GM19035 (cell line): ENCODE results near the gene IRF4.

Source experiments
- ATAC-seq: cut with Tn5 transposase; IDR thresholded peaks from one replicate; pipeline ENCODE4 v1.9.1; 2021; ENCODE audit not compliant: unreplicated experiment

The IRF4 gene

DNA sequence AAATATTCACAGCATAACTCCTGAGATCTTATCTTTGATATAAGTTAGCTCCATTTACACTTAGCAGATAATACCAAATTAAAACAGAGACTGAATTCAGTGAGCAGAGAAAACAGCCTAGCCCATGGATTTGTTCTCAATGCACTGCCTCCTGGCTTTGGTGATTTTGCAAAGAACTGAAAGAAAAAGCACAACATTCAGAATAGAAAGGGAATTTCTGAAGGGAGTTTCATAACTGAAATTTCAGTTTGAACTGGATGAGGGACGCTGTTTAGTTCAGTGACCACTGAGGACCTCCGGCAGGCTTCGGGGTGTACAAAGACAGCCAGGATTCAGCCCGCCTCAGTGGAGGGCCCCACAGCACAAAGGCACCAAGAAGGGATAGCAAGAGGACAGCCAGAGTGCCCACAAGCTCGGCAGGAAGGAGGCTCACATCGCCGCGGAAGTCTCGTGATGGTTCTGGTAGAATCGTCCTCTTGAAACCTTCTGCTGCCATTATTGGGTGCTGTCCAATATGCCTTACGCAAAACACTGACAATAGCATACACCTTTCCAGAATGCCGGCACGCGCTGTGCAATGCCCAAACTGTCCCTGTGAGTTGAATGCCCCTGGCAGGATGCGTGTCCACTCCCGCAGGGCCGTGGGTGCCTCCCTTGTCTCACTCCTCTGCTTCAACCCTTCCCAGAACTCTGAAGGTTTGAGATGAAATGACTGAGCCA is 9.7 kb upstream of the IRF4 start:
- no peak for ATAC-seq

DNA sequence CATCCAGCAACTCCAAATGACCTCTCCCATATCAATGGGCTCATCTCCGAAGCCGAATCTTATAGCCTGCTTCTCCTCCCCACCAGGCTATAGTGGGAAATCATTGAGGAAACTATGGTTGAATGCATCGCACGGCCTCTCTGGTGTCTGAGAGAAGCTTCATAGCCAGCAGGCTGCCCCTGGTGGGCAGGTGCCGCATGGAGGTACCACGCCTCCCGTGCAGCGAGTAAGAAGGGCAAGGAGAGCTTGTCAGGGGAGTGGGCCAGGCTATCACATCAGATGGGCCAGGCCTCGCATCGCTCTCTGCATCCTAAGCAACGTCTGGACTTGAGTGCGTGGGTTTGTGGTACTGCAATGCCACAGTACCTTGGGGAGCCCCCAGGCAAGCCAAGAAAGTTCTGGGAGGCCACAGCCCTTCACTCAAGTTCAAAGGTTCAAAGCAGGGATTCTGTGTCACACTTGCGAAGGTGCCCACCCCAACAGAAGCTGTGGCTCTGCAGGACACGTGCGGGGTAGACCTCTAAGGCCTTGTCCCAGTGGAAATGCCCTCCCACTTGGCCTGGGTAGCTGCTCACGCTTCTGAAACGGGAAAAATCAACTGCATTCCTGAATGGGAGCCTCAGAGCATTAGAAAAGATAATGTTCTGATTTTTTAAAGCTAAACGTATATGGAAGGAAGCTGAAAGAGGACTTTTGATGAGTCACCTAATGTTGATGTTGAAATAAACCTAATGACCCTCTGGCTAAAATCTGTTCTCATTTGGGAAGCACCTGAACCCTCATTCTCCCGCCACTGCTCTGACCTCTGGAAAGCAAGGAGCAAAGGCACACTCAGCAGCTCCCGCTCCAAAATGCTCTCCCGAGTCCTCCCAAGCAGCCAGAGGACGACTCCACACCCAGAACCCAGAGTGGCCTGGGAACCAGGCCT is 8.4 kb upstream of the IRF4 start:
- no peak for ATAC-seq

DNA sequence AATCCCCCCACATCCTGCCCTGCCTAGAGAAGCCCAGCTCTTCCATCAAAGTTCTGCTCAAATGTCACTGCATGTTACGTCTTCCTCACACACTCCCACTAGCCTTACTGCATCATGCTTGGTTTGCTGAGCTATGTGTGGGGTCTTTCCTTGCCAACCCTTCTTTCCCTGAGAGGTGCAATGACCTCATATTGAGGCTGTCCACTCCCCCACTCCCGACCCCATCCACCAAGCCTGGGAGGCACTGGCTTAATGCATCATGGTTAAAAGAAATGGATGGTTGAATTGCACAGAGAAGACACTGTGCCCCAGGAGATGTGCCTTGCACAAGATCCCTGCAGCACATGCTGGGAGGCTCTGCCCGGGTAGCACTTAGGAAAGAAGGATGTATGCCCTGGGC is 7.7 kb upstream of the IRF4 start:
- no peak for ATAC-seq

DNA sequence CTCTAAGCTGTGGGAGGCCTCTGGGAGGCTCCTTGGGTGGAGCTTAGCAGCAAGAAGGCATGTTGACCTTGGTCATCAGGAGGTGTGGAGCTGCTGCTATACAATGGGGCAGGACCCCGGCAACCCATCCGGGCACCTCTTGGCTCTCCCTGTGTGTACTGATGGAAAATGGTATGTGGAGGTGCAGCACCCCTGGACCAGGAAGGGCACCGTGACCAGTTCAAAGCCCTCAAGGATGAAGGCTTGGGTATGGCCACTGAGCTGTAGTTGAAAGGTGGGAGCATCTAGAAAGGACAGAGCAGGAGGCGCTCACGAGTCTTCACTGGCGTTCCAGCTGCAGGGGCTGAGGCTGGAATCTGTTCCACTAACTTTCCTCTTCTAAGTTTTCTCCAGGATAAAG is 6.7 kb upstream of the IRF4 start:
- no peak for ATAC-seq

DNA sequence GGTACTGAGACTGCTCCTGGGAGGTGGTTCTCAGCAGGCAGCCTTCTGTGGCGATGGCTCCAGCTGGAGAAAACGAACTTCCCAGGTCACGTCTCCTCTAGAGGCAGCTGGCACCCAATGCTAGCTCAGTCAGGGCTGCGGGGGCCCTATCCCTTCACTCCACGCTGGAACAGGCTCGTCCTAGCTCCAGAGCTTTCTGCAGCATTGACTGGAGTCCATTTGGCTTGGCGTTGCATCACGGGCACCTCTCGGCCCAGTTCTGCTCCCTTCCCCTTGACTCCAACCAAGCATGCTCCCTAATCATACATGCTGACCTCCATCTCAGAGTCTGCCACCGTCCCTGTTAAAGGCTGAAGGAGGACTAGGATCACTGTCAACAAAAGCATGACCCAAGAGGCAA is 5.9 kb upstream of the IRF4 start:
- no peak for ATAC-seq

DNA sequence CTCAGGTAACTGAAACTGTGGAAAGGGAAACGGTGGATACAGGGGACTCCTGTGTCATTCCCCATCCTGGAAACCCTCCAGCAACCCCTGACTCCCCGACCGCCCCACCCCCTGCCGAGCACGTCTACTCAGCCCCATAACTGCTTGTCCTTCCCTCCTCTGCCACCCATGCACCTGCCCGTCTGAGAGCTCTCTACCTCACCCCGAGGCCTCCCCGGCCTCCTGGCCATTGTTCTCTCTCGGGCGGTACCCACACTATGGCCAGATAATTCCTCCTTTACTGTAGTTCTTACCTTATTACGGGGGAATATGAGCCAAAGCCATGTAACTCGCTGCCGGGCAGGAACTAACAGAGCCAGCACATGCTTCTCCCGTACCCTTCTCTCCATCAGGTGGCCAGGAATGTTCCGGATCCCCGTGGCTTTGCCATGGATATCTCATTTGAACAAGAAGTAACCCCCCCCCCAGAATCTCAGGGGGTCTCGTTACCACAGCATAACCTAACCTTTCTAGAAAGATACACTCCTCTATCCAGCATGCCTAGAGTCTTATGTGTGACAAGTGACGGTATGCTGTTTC is 4.8 kb upstream of the IRF4 start:
- ATAC-seq, result no peak

DNA sequence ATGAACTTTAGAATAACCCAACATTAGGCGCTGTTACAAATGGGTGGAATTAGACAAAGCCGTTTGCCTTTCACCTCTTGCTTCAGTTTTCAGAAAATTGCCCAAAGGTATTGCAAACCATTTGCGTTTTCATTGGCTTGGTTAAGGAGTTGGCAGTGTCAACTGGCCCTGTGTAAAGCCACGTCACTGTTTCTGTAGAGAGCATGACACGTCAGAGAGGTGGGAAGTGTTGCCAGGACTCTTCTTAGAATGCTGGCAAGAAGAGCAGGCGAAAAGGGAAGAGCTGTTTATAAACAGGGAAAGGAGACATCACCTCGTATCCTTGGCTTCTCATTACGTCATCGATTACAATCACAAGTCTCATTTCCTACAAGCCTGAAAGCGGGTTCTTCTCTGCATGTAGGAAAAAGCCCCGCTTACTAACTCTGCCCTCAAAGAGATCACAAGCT is 4.2 kb upstream of the IRF4 start:
- no peak for ATAC-seq

DNA sequence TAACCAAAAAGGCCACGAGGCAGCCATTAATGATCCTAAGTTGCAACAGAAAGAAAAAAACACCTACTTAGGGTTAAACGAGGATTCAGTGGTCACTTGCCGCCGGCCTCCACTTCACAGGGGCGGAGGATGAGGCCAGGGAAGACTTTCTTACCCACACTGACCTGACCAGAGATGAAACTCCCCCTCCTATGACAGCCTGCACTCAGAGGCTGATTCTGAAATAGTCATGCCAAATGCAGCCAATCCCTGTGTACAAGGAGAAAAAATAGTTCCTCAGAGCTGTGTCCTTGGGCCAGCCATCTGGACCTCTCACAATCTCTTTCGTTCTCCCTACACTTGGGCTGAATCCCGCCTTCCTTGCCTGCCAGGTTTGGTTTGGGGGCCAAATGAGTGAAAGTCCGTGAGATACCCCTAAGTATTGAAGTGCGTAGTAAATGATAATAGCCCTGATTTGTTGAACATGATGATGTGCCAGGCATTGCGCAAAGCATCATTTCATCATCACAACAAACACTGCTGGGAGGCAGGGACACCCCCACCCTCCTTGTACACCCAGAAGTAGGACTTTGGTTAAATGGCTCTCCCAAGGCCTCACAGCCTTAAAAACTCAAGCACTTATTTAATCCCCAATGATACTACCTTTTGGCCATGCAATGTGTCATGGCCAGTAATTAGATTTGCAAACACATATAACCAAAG is 3.2 kb upstream of the IRF4 start:
- no peak for ATAC-seq

DNA sequence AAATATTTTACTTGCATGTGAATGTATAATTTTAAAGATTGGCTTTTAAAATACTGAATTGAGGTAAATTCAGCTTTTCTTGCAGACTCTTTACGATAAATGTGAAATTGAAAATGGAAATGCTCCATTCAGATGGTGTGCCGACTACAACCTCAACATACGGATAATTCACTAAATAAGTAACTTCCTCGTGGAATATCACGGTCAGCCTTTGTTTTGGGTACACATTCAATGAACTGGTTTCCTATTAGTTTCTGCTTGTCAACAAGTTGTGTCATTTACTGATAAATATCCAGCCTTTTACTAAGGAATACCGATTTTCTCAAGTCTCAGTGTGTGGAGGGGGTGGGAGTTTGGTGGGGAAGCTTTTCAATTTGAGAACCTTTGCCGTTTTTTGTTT is 2.4 kb upstream of the IRF4 start:
- no peak for ATAC-seq

DNA sequence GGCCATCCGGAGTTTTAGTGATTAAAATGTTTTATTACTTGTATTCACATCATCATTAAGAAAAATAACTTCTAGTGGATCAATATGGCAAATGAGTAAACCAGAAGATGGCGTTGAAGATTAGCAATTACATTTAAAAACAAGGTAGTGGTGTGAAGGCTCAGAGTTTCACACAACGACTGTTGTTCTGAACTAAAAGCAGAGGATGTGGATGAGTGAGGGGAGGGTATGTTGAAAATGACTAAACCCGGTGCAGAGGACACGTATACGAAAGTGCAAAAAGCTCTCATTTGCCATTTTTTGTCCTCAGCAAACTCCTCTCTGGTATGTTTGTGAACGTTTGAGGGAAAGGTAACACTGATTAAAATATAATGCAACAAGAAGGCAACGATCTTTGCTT is 1.9 kb upstream of the IRF4 start:
- ATAC-seq, result peak; percentile 34

DNA sequence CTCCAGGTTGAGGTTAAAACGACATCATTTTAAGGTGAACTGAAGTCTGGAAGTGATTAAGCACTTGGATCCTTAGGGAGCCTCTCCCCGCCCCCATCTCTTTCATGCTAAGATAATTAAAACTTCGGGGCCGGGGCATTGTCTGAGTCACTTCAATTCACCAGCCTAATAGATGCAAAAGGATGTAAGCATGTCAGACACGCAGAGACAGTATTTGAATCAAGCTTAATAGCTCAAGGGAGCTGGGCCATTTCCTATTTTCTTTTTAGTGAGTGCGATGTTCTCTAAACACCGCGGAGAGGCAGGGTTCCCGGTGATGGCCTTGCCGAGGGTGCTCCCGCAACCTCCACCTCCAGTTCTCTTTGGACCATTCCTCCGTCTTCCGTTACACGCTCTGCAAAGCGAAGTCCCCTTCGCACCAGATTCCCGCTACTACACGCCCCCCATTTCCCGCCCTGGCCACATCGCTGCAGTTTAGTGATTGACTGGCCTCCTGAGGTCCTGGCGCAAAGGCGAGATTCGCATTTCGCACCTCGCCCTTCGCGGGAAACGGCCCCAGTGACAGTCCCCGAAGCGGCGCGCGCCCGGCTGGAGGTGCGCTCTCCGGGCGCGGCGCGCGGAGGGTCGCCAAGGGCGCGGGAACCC is 516 bp upstream of the IRF4 start:
- ATAC-seq, result peak; percentile 11

DNA sequence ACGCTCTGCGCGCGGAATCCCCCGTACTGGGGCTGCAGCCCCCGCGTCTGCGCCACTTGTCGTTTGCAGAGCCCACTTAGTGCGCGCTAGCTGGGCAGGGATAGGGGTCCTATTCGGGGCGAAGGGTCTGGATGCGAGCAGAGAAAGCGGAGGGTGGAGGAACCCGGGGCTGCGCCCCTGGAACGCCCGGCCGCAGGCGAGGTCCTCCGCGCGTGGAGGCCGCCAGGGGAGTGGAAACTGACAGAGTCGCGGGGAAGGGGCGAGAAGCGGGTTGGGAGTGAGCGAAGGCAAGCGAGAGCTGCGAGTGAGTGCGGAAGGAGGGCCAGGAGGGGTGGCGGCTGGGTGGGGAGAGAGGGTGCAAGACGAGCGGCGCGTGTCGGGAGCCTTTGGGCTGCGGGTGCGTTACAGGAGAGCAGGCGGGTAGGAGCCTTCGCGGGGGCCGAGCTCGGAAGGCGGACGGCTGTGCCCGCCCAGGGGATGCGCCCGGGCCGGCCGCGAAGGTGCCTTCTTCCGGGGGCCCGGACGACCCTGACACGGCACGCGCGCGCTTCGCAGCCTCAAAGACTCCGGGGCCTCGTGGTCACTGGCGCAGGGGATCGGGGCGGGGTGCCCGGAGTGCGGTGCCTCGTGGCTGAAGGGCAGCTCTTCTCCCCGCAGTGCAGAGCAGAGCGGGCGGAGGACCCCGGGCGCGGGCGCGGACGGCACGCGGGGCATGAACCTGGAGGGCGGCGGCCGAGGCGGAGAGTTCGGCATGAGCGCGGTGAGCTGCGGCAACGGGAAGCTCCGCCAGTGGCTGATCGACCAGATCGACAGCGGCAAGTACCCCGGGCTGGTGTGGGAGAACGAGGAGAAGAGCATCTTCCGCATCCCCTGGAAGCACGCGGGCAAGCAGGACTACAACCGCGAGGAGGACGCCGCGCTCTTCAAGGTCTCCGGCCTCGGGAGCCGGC is 1.2 kb downstream of the IRF4 start:
- peak; percentile 1 for ATAC-seq

DNA sequence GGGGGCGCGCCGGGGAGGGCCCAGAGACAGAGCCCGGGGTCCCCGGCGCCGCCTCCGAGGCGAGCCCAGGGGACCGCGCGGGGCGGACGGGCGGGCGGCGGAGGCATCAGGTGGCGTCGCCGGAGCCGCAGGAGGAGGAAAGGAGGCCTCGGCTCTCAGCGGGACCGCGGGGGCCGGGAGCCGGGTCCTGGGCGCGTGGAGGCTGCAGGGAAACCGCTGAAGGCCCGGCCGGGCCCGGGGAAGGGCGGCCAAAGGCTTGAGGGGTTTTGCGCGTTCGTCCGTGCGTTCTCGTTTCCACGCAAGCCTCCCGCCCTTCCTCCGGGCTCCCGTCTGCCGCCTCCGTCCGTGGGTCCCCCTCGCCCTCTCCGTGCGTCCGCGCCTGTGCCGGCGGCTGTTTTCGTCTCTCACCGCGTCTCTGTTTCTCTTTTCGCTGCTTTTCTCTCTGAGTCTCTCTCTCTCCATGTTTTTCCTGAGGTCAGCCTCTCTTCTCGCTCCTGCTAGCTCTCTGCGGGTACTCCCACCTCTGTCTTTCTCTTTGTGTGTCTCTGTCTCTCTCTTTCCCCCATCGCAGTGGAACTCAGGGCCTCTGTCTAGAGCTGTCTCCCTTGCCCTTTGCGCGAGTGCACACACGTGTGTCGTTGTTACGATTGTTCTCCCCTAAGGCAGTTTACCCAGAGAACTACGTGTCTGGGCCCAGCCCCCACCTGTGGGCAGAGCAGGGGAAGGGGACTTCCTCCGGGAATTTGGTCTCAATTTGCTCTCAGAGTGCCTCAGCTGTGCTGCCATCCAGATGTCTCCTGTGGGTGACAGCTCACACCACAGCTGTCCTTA is 2.1 kb downstream of the IRF4 start:
- ATAC-seq, result no peak

DNA sequence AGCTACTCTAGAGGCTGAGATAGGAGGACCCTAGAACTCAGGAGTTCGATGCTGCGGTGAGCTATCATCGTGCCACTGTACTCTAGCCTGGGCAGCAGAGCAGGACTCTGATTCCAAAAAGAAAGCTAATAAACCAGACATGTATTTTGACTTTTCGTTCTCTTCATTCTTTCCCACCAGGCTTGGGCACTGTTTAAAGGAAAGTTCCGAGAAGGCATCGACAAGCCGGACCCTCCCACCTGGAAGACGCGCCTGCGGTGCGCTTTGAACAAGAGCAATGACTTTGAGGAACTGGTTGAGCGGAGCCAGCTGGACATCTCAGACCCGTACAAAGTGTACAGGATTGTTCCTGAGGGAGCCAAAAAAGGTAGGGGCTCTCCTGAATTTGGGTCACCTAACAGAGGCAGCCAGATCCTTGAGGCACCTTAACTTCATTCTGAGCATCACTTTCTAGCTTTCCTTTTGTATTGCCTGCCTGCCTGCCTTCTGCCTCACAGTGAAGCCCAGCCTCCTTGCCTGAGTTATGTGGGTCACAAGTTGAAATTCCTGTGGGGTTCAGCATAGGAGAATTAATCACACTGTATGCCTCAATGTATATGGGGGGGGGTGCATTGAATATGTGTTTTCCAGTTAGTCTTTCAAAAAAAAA is 3.2 kb downstream of the IRF4 start:
- no peak for ATAC-seq

DNA sequence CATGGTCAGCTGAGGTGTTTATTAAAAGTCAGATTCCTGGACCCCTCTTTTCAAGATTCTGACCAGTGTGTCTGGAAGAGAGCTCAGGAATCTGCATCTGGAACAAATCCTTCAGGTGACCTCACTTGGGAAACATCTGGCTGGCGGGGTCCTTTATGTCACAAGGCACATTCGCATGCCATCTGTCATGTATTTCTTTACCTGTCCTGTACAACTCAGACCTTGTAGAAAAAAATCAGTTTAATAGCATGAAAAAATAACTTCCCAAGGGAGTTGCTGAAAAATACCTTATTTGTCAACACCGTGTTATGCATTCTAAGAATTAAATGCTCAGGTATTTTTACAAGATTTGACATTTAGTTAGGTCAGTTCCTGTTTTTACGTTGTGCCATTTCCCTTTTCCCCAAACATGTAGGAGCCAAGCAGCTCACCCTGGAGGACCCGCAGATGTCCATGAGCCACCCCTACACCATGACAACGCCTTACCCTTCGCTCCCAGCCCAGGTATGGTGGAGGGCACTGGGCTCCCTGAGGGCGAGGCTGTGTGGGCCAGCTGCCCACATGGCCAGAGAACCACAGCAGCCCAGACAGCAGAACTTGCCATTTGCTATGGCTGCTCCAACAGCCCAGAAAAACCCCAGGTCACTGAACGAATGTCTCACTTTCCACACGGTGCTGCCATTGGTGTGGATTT is 4.0 kb downstream of the IRF4 start:
- no peak for ATAC-seq

DNA sequence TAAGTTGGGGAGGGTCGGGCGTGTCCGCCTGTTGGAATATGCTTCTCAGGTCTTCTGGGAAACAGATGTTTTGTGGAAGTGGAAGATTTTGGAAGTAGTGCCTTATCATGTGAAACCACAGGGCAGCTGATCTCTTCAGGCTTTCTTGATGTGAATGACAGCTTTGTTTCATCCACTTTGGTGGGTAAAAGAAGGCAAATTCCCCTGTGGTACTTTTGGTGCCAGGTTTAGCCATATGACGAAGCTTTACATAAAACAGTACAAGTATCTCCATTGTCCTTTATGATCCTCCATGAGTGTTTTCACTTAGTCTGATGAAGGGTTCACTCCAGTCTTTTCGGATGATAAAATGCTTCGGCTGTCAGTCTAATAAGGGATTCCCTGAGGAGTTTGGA is 4.6 kb downstream of the IRF4 start:
- ATAC-seq, result no peak

DNA sequence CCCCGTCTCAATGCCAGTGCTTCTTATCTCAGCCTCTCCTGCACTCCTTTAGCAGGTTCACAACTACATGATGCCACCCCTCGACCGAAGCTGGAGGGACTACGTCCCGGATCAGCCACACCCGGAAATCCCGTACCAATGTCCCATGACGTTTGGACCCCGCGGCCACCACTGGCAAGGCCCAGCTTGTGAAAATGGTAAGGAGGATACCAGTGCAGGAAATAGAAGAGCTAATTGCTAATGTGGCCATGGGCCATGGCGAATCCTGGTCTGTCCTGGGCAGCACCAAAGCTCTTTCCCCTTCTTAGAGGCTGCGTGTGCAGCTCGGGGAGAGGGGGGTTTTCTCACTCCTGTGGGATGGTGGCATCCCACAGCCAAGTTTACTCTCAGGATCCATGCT is 5.5 kb downstream of the IRF4 start:
- no peak for ATAC-seq

DNA sequence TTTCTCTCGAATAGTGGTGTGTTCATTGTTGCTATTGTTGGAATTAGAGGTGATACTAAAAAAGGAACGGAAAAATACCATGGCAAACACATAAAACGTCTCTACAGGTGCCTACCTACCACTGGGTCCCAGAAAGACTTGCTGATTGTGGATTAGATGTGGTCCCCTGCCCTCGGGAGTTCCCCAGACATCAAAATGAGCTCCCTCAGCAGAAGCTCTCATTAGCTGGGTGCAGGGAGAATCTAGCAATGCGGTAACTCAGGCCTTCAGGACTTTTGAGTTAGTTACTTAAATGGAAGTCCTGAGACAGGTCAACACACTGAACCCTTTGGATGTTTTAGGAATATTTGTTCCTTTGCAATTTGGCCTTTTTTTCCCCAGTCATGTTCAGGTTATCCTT is 6.1 kb downstream of the IRF4 start:
- no peak for ATAC-seq
